GM10847 (cell line): ENCODE data around the gene TMCO4.

Experiments
- POLR2A ChIP-seq: IDR thresholded peaks from 2 replicates; pipeline ENCODE4 v1.6.1; 2011; ENCODE audit not compliant: insufficient read length; ENCODE audit errors: extremely low read depth

The TMCO4 gene

GRCh38 chr1:19703280-19703679 is 96.4 kb downstream of the TMCO4 start:
- no peak for TF ChIP-seq POLR2A

GRCh38 chr1:19700079-19700777 is 99.5 kb downstream of the TMCO4 start:
- no peak for TF ChIP-seq POLR2A

DNA sequence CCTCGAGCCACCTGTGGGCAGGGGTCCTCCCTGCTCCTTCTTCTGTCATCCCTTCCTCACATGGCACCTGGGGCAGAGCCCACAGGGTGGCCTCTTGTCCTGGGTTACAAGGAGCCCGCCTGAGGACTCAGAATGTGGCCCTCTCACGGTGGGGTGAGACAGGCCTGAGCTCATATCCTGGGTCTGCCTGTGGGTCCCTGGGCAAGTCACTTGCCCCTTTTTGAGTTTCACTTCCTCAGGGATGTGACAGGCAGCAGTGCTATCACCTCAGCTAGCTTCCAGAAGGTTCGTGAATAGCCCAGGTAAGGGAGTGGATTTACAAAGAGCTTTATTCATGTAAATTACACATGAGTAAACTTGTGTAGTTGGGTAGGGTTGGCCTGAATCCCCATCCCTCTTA is 101.5 kb downstream of the TMCO4 start:
- TF ChIP-seq POLR2A: no peak

- TF ChIP-seq POLR2A: no peak
Observed at GRCh38 chr1:19696820-19697219, 102.9 kb downstream of the TMCO4 start.

DNA sequence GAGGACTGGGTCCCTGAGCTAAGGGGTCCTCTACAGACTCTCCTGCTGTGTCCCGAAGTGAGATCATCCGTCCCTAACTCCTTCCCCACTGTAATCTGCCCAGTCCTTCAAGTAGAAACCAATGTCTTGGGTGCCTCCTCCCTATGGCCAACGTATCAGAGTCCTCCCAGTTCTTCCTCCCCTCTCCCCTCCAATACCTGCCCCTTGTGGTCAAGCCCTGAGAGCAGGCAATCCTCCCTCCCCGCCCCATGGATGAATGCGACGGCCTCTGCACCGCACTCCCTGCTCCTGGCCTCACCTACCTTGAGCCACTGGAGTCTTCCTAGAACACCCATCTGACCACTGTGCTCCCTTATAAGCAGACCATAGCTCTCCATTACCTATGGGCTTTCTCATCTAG is 103.9 kb downstream of the TMCO4 start:
- TF ChIP-seq POLR2A: no peak

DNA sequence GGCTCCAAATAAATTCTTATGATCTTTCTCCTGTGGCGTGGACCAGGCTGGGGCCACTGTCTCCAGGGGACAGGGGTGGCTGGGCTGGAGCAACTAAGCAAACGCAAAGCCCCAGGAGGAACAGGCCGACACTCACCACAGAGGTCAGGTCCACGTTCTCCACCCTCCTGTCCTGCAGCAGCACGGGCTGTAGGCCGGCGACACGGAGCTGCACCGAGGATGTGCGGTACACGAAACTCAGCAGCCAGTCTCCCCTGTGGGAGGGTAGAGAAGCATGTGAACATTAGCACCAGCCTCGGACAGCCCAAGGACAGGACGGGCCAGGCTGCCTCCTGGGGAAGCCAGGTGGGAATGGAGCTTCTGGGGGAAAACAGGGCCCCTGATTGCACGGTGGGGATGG is 105.4 kb downstream of the TMCO4 start:
- TF ChIP-seq POLR2A: no peak

- no peak for TF ChIP-seq POLR2A
Observed at GRCh38 chr1:19690342-19690741, 109.4 kb downstream of the TMCO4 start.

DNA sequence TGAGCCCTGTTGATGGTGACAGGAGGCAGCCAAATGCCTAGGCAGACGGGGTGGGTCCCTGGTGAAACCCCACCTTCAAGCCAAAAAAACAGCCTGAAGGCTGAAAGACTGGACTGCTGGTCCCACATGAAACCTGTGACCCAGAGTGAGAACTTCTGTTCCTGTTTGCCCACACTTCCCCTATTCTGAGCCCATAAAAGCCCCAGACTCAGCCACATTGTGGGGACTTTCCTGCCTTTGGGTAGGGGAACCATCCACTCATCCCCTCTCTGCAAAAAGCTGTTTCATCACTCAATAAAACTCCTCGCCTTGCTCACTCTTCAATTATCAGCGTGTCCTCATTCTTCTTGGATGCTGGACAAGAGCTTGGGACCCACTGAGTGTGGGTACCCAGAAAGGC is 109.9 kb downstream of the TMCO4 start:
- no peak for TF ChIP-seq POLR2A

DNA sequence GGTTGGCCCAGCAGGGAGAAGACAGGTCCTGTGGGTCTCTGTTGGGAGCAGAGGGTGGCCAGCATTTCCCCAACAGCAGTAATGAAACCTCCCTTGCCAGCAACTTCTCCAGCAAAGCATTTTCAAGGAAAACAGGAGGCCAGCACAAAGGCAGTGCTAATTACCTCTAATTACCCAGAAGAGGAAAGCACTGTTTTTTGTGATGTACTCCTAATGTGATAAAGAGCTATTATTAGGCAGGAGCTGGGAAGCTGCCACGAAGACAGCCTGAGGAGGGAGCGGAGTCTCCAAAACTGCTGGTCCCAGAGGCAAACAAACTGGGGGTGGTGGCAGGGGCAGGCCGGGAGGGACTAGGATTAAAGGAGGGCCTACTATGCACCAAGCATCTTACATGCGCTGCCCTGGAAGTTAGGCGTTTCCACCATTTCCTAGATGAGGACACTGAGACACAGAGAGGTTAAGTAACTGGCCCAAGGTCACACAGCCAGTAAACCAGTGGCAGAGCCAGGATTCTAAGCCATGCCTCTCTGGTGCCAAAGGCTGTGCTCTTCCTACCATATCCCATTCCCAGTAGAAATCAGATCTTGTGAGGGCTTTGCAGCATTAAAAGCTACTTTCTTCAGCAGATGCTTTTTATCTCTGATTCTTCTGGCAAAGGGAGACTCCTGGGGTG is 110.5 kb downstream of the TMCO4 start:
- no peak for TF ChIP-seq POLR2A

GRCh38 chr1:19688041-19688842 is 111.5 kb downstream of the TMCO4 start:
- TF ChIP-seq POLR2A: no peak

DNA sequence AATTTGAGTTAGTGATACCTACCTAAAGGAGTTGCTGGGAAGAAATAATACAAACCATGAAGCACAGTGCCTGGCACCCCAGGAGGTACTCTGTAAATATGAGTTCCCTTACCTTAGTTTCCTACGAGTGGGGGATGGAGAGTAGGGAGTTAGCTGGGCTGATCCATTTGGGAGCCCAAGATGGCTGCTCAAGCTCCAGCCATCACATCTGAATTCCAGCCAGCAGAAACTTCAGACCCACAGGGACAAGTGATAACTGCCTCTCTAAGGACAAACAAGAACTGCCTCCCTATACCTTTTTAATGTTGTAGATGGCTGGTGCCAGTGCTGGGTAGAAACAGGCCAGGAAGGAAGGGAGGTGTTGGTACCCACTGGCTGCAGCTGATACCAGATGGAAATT is 112.3 kb downstream of the TMCO4 start:
- no peak for TF ChIP-seq POLR2A

GRCh38 chr1:19685994-19686393 is 113.7 kb downstream of the TMCO4 start:
- no peak for TF ChIP-seq POLR2A

- TF ChIP-seq POLR2A: no peak
Observed at GRCh38 chr1:19684677-19685076, 115.0 kb downstream of the TMCO4 start.

- TF ChIP-seq POLR2A: no peak
Observed at GRCh38 chr1:19683351-19683750, 116.4 kb downstream of the TMCO4 start.

DNA sequence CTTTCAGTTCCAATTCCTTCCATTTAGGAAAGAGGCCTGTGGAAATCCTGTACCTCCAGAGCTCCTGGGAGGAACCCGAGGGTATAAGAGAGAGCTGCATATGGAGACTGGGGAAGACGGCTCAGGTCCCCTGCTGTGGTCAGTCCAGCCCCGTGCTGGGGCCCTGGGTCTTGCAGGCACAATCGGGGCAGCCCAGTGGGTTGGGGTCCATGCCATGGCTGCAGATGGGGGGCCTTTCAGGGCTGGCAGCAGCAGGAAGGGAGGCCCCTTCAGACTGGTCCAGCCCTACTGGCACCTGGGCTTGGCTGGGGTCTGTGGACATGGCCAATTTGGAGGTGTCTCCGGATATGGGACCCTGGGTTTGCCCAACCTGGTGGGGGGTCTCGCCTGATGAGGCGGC is 116.8 kb downstream of the TMCO4 start:
- TF ChIP-seq POLR2A: no peak

DNA sequence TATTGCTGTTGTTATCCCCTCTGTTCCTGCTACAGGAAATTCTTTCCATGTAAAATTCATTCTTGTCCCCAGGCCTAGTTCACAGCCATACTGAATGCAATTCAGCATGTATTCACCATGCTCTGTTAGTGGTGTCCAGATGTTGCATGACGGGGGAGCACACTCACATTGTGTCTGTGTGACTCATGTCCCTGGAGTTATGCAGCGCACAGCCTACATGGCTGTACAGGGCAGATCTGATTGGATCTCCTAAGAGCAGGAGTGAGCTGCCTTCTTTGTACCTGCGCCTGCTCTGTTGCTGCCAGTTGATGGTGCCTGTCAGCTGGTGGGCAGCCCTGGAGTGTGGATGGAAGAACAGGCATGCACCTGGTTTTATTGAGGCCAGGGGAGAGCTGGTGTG is 117.5 kb downstream of the TMCO4 start:
- no peak for TF ChIP-seq POLR2A
